ENCODE results near the gene SLC7A6.

The SLC7A6 gene

GRCh38 chr16:68235108-68235886, 29.0 kb upstream of the SLC7A6 start:
- DNase-seq (ENCODE audit: low spot score): no peak

- no peak for DNase-seq (ENCODE audit: low spot score)
Measured at GRCh38 chr16:68235887-68236136, 28.5 kb upstream of the SLC7A6 start, which contains the start of gene ESRP2. Gene ESRP2, minus strand, starts transcription at chr16:68236127. Its CDS starts 82 bp downstream, at chr16:68236045.

- DNase-seq (ENCODE audit: low spot score): peak; percentile 79
Measured at GRCh38 chr16:68236137-68236825, 28.0 kb upstream of the SLC7A6 start.

GRCh38 chr16:68236826-68237242, 27.5 kb upstream of the SLC7A6 start:
- DNase-seq (ENCODE audit: low spot score): no peak

GRCh38 chr16:68237243-68238028, 26.9 kb upstream of the SLC7A6 start:
- peak; percentile 98 for DNase-seq (ENCODE audit: low spot score)

- no peak for DNase-seq (ENCODE audit: low spot score)
Measured at GRCh38 chr16:68238029-68238345, 26.3 kb upstream of the SLC7A6 start.

- DNase-seq (ENCODE audit: low spot score): no peak
Measured at GRCh38 chr16:68242085-68242484, 22.2 kb upstream of the SLC7A6 start.

GRCh38 chr16:68242926-68243858, 21.1 kb upstream of the SLC7A6 start:
- DNase-seq (ENCODE audit: low spot score): no peak

GRCh38 chr16:68244481-68244902, 19.8 kb upstream of the SLC7A6 start:
- DNase-seq (ENCODE audit: low spot score): no peak

- peak; percentile 82 for DNase-seq (ENCODE audit: low spot score)
Measured at GRCh38 chr16:68244903-68245853, 19.1 kb upstream of the SLC7A6 start, which contains the start of gene PLA2G15. Gene PLA2G15, plus strand, starts transcription at chr16:68245373. Its CDS starts 54 bp downstream, at chr16:68245427.

GRCh38 chr16:68246121-68246520, 18.2 kb upstream of the SLC7A6 start:
- DNase-seq (ENCODE audit: low spot score): no peak

- no peak for DNase-seq (ENCODE audit: low spot score)
Measured at GRCh38 chr16:68246666-68247065, 17.7 kb upstream of the SLC7A6 start.

- no peak for DNase-seq (ENCODE audit: low spot score)
Measured at GRCh38 chr16:68247400-68247799, 16.9 kb upstream of the SLC7A6 start.

- no peak for DNase-seq (ENCODE audit: low spot score)
Measured at GRCh38 chr16:68247932-68248331, 16.4 kb upstream of the SLC7A6 start.

- no peak for DNase-seq (ENCODE audit: low spot score)
Measured at GRCh38 chr16:68249371-68249770, 15.0 kb upstream of the SLC7A6 start.

GRCh38 chr16:68250951-68251350, 13.4 kb upstream of the SLC7A6 start:
- DNase-seq (ENCODE audit: low spot score): no peak

- DNase-seq (ENCODE audit: low spot score): no peak
Measured at GRCh38 chr16:68251832-68252231, 12.5 kb upstream of the SLC7A6 start.

GRCh38 chr16:68252383-68252782, 11.9 kb upstream of the SLC7A6 start:
- no peak for DNase-seq (ENCODE audit: low spot score)

- no peak for DNase-seq (ENCODE audit: low spot score)
Measured at GRCh38 chr16:68253721-68254120, 10.6 kb upstream of the SLC7A6 start.

GRCh38 chr16:68255712-68256111, 8.6 kb upstream of the SLC7A6 start:
- DNase-seq (ENCODE audit: low spot score): no peak
